ENCODE measurements around the gene EEPD1.
A peak's percentile ranks its signal among the peaks of the same experiment; 100 is the strongest.

EEPD1 gene

GRCh38 chr7:36284456-36285090 is 131.5 kb downstream of the EEPD1 start:
- no peak for DNase-seq

DNA sequence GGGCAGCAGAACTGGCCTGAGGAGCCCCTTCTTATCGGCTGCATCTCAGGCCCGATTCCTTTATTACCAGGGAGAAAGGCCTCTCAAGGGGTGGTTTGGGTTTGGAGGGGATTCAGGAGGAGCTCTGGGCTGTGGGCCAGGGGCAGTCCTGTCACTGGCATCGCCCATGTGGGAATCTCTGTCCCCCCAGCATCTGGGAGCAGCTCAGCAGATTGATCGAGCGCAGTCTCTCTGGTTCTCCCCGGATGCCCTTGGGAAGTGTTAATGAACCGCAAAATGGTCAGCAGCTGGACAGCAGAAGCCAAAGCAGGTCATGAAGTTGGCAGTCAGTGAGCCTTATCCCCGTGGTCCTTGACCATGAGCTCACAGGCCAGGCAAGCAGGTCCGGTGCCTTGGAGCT is 132.2 kb downstream of the EEPD1 start:
- no peak for DNase-seq

GRCh38 chr7:36286226-36286625 is 133.2 kb downstream of the EEPD1 start:
- DNase-seq, result no peak

- no peak for DNase-seq
Measured at GRCh38 chr7:36286688-36287087, 133.6 kb downstream of the EEPD1 start.

- peak; percentile 59 for DNase-seq
Measured at GRCh38 chr7:36287371-36288241, 134.6 kb downstream of the EEPD1 start.

GRCh38 chr7:36288501-36288900 is 135.4 kb downstream of the EEPD1 start:
- DNase-seq, result no peak

- no peak for DNase-seq
Measured at GRCh38 chr7:36289833-36290661, 137.0 kb downstream of the EEPD1 start.

DNA sequence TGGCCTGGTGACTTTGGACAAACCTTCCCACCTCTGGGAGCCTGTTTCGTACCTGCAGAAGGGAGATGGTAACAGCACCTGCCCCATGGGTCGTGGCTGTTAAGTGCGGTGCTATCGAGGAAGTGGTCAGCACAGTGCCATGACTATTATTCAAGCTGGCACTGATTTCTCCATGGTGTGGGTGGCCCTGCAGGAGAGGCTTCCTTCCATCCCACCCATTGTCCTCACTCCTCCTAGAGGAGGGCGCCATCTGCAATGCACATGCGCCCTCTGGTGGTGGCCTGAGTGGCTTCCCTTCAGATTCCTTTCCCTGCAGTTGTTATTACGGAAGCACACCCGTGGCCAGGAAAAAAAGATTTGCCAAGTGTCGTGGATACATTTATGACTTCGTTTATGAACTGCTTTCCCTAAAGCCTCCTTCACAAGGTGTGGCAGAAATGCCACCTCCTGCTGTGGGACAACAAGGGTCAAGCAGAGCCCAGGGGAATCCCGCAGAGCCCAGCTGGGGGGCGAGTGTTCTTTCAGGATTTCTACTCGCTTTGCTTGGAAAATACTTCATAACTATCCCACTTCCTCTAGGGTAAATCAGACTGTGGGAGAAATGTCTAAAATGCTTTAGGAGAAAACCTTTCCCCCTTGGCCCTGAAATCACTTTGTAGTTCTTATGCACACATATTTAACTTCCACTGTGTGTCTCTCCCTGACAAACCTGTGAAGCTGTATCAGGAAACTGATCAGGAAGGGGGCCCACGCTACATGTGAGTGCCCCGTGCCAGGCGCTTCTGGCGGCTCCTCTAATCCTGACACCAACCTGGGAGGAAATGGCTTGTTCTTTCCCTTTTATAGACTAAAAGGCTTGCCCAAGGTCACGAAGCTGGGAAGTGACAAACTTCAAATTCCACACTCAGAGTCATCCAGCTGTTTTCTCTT is 138.6 kb downstream of the EEPD1 start:
- DNase-seq, result peak; percentile 83

DNA sequence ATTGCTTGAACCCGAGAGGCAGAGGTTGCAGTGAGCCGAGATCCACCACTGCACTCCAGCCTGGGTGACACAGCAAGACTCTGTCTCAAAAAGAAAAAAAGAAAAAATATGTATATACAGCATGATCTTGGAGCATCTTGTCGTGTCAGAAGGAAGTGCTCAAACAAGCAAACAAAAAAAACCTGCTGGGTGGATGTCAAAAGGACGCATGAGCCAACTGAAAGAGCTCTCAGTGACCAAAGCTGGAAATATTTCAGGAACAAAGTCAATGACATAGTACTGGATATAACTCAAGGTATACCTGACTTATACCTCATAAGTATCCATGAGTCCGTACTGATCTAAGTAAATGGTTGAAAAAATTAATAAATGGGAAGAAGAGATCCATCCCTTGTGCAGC is 142.0 kb downstream of the EEPD1 start:
- DNase-seq, result no peak

- DNase-seq, result no peak
Measured at GRCh38 chr7:36296284-36296683, 143.2 kb downstream of the EEPD1 start.

DNA sequence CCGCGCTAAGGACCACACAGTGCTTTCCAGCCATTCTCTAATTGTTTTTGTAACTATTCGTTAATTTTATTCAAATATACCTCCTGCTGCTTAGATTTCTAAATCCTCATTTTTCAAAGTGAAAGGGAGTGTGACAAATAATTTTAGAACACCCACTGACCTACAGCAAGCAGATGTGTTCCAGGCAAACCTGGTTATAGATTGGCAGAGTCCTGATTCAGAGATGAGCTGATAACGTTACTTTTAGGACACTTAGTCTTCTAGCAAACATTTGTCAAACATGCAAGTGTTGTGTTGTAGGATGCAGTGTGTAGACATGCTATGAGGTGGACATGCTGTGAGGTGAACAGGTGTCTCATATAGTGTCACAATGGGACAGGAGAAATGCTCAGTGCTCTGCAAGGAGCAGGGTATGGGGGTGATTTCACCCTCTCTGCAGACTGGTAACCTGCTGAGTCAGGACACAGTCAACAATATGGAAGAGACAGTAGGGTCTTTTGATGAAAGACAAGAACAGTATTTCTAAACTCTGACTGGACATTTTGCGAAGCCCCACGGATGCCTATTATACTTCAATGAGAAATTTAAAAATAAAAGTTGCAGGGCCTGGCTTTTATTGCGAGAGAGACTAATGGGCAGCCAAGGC is 144.4 kb downstream of the EEPD1 start:
- DNase-seq, result no peak

- DNase-seq, result no peak
Measured at GRCh38 chr7:36298106-36298505, 145.1 kb downstream of the EEPD1 start.

DNA sequence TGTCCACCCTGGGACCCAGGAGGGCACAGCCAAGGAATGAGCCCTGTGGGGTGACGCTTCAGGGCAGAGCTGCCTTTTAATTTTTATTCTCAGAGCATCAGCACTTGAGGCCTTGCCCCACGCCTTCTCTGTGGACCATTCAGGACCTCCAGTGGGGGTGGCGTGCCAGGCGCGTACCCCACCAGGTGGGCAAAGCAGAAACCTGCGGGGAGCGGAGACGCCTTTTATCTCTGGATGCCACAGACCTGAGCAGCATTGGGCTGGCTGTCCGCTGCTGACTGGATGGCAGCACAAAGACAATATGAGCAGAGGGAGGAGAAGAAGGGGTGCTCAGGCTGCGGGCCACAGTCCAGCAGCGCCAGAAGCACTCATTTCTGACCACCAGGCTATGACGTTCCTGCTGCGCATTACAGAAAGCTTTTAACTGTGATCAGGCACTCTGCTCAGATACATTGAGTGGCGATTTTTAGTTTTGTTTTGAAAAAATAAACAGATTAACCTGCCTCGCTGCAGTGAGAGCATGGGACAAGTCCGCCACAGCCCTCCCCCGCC is 146.2 kb downstream of the EEPD1 start:
- DNase-seq, result no peak

- DNase-seq, result no peak
Measured at GRCh38 chr7:36299823-36300341, 146.8 kb downstream of the EEPD1 start.

GRCh38 chr7:36300696-36301350 is 147.8 kb downstream of the EEPD1 start:
- no peak for DNase-seq

DNA sequence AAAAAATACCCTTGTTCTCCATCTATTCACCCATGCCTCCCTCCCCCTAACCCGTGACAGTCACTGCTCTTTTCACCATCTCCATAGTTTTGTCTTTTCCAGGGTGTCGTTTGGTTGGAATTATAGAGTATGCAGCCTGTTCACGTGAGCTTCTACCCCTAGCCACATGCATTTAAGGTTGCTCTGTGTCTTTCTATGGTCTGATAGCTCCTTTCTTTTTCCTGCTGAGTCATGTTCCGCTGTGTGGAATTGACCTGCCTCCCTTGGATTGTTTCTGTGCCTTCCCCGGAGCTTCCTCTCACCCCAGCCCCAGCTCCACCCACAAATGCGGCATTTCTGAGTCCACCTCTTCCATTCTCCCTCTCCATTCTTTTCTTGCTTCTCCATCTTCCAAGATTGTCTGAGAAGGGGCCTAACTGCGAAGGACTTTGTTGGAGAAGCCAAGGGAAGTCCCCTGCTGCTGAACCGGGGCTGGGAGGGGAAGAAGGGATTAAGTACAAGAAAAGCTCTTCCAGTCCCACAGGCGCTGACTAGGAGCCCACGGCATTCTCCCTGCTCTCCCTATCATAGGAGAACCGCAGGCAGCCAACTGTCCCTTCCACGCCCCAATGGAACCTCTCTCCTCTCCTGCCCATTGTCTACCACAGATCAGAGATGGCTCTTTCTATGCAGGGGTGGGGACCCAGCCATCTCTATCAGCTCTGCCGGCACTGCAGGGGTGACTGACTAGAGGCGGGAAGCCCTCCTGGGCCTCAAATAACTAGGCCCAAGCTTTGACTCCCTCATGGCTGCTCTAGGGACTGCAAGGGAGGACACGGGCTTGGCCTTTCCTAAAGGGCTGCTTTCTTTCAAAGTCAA is 149.1 kb downstream of the EEPD1 start:
- DNase-seq, result no peak

GRCh38 chr7:36303202-36304098 is 150.4 kb downstream of the EEPD1 start:
- peak; percentile 99 for DNase-seq

DNA sequence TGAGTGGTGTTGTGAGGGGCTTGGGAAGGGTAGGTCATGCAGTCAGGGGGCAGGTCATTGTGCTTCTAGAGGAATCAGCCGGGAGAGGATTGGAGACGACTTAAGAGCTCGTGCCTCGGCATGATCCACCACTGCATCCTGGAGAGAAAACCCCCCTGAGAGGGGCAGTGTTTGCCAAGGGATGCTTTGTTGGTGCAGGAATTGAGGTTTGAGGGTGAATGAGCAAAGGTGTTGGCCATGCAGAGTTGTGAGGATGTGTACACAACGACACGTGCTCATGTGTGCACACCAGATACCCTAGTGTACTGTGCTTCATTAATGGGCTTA is 151.0 kb downstream of the EEPD1 start:
- no peak for DNase-seq

DNA sequence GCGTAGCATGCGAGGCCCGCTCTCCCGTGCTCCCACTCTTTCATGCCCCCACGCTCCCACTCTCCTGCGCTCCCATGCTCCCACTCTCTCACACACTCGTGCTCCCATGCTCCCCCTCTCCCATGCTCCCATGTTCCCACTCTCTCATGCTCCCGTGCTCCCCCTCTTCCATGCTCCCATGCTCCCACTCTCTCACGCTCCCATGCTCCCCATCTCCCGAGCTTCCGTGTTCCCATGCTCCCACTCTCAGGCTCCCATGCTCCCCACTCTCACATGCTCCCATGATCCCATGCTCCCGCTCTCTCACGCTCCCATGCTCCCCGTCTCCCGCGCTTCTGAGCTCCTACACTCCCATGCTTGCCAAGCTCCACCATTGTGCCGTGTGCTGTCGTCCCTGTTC is 152.2 kb downstream of the EEPD1 start:
- DNase-seq, result no peak

Data from RPMI8226 (cell line).